ENCODE data around the gene RNF126.

- no peak for TF ChIP-seq CTCF (IDR thresholded peaks at IDR 0.05)
- no peak for TF ChIP-seq POLR2A (IDR thresholded peaks at IDR 0.05)
These were observed 25.2 kb upstream of the RNF126 start for GRCh38 chr19:688214-688613.
